NCI-H2029 treated with DMSO at 0.1 percent for 48 hours (cell line): ENCODE data around the gene NTN4.
"Not testable (repeated sequence)": the region's sequence is repeated elsewhere in the genome, so short reads cannot be mapped to it uniquely, and the experiment has no call there.

ENCODE experiments used
- DNase-seq: peaks from one replicate; lab custom pipeline; 2025; lab: John Stamatoyannopoulos, UW

Gene NTN4

DNA sequence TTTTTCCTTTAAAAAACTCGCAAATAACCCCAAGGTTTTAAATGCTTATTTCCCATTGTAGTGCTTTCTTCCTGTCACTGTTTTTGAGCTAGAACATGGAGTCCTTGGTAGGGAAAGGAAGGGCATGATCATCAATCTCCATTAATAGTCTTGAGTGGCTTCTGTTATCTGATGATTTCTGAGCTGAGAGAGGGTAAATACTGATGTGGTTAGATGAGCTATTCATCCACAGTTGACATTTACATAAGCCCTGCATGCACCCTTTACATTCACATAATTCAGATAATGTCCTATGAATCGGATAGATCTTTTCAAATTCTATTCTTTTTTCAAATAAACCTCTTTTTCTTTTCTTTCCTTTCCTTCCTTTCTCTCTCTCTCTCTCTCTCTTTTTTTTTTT is 81.4 kb downstream of the NTN4 start:
- DNase-seq: no peak

DNA sequence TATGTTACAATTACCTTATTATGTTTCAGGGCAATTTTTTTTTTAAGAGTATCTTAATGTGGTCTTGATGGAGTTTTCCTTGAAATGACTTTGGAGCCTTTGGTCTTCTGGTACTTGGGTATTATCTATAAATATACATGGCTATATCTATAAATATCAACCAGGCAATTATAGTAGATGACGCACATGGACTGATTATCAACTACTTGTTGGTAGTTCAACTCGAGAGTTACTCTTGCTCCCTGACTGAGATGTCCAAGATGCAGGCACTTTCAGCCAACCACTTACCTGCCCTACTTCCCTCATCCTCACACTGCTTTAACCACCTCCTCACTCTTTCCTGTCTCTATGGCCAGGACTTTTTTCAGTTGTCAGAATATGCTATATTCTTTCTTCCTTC is 85.4 kb downstream of the NTN4 start:
- DNase-seq: no peak

DNA sequence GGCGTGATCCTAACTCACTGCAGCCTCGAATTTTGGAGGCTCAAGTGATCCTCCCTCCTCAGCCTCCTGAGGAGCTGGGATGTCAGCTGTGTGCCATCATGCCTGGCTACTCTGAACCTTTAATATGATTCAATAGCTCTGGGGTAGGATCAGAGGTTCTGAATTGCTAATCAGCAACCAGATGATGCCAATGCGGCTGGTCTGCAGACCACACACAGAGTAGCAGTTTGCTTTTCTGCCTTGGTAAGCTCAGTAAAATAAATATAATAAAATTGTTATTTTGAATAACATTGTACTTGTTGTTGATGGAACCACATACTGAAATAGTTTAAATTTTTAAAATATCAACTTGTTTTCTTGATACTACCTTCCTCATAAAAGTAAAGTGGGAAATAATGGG is 86.6 kb downstream of the NTN4 start:
- no peak for DNase-seq

DNA sequence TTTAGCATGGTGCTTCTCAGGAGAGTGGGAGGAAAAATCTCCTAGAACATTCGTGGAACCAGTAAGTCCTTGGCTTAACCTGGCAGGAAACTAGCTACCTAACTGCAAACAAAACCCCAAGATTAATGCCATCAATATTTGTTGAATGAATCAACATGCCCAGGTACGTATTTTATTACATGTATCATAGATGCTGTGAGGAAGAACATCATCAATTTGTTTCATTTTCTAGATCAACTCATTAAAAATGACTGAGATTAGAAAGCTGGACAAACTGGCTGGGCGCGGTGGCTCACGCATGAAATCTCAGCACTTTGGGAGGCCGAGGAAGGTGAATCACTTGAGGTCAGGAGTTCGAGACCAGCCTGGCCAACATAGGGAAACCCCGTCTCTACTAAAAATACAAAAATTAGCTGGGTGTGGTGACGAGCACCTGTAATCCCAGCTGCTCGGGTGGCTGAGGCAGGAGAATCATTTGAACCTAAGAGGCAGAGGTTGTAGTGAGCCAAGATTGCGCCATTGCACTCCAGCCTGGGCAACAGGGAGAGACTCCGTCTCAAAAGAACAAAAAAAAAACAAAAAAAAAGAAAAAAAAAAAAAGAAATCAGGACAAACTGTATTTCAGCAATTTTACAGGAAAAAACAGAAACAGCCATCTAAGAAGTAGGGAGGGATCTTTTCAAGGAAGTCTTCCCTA is 88.7 kb downstream of the NTN4 start:
- DNase-seq: no peak

DNA sequence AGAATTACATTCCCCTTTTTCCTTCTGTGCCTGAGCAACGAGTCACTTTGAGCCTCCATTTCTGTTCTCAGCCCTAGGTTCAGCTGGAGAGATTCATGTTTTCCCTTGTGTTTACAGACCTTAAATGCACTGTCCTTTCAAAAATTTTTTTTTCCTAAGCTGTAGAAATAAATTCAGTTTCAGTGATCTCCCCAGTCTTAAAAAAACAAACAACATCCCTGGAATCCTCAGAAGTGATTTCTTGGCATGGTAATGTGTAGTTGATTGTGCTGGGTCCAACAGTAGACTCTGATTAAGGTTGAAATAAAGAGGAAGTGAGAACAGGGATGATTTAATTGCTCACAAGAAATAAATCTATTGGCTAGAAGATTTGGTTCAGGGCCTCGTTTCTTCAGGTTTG is 89.3 kb downstream of the NTN4 start:
- no peak for DNase-seq

DNA sequence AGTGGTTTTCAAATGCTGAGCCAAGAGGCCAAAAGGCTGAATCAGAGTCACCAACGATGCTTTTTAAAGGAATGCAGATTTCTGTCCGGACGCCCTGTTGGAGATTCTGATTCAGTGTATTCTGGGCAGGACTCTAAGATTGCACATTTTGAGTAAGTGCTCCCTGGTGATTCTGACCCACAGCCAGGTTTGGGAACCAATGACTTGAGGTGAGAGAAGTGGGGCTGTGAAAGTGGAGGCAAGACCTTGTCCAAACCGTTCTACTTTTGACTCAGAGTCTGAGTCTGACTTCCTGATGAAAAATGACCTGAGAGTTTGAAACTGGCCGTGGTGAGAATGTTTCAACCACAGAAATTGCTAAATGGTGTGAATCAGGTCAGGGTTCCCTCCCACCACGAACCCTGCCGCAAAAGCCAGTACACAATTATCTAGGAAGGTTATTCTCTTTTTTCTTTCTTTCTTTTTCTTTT is 90.2 kb downstream of the NTN4 start:
- no peak for DNase-seq

DNA sequence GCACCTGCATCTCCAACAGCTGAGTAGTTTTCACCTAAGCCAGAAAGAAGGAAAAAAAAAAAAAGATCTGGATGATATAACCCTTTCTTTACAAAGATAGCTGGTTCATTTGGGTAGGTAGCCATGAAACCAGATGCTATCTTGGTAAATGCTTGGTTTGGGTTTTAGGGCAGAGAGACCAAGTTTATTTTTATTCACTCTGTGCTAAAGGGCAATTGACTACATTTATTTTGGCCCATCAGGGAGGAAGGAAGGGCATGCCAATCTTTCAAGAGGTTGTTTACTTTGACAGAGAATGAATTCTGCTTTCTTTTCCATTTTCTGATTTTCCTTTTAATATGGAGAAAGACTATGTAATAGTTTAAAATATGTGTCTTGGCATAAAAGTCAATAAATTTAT is 91.0 kb downstream of the NTN4 start:
- peak; percentile 60 for DNase-seq

DNA sequence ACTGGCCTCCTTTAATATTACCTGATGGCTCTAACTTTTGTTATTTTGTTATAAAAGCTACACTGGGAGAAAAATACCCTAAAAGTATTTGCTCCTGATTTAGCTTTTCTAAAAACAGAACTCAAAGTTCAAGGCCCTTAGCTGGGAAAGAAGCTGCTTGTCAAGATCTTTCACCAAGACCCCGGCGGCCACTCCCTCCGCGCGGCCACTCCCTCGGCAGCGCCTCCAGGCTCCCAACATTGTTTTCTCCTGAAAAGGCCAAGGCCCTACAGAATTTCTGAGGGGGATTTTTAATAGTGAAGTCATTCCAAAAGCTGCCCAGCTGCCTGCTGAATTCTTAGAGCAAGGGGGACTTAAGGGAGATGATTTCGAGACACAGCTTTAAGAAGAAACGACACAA is 96.4 kb downstream of the NTN4 start:
- no peak for DNase-seq

DNA sequence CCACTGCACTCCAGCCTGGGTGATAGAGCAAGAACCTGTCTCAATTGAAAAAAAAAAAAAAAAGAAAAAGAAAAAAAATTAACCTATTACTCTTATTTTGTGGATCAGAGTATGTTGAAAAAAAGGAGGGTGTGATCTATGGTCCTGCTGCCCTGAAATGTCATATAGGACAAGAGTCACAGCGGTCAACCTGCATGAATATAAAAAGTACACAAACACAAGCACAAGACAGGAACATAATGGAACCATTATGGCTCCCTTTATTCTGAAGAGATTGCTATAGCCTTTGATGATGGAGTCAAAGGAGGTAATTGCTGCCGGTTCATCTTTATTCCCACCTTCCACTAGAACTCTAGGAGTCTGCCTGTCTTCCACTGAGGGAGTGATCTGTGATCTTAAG is 96.9 kb downstream of the NTN4 start:
- no peak for DNase-seq

DNA sequence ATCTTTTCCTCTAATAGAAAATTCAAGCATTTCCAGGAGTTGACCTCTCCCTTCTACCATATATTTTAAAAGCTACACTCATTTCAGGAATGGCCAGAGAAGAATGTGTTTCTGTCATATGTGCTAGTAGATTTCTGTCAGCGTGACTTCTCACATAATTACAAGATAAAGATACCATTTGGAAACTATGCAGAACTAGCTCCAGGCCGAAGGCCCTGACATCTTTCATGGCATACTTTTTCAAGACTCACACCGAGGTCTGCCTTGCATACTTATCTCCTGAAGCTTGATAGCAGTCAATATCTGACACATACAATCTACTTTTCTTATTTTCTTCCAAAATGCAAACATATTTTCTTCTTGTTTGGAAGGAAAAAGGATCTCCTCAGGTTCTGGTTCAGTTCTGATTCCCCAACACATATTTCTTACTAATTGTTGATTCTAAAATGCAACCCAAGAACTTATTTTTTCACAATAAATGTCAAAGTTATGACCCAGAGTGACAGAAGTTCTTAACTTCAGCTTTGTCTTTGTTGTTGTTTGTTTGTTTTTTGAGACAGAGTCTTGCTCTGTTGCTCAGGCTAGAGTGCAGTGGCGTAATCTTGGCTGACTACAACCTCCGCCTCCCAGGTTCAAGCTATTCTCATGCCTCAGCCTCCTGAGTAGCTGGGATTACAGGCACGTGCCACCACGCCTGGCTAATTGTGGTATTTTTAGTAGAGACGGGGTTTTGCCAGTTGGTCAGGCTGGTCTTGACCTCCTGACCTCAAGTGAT is 99.5 kb downstream of the NTN4 start:
- no peak for DNase-seq

DNA sequence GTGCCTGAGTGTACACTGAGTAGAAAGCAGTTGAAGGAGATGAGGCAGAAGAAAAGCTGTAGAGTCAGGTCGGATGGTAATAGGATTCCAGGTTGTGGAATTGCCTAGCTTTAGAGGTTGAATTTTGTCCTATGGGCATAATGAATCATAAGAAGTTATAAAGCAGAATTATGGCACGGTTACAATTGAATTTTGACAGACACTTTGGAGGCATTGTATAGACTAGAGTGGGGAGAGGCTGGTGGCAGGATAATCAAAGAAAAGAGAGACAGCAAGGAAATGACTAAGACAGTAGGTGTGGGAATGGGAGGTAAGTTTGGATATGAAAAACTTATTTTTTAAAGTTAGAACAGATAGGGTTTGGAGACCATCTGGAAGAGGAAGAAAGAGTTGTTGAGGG is 102.6 kb downstream of the NTN4 start:
- DNase-seq: no peak

DNA sequence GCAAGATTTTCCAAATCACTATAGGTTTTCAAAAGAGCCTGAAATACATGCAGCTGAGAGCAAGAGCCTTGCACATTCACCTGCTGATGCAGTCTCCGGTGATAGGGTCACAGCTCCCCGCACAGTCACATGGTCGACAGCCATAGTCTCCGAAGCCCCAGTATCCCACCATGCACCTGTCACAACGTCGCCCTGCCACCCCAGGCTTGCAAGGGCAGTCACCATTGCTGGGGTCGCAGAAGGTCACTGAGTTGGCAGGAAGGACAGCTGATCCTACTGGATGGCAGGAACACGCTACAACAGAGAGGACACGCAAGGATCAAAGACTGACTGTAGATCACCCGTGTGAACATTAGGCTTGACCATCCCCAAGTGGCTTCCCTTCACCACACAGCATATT is 107.1 kb downstream of the NTN4 start:
- DNase-seq: no peak

DNA sequence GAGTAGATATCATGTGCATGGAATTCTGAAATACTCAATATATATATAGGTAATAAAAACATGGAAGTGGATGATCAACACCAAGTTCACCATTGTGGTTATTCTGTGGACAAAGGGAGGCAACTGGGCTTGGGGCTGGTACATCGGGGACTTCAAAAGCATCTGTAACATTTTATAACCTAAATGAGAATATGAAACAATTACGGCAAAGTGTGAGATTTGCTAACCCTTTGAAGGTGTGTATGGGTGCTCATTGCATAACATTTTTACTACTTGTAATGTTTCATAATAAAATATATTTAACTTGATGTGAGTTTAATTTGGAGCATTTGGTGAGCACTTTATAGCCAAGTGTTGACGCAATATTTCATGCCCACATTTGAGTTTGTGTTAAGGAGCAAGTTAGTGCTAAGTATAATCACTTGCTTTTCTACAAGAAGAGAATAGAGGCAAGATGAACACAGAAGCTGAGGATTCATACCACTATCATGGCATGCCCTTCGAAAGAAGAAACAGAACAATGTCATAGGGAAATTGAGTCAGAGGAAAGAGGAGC is 109.3 kb downstream of the NTN4 start:
- no peak for DNase-seq

DNA sequence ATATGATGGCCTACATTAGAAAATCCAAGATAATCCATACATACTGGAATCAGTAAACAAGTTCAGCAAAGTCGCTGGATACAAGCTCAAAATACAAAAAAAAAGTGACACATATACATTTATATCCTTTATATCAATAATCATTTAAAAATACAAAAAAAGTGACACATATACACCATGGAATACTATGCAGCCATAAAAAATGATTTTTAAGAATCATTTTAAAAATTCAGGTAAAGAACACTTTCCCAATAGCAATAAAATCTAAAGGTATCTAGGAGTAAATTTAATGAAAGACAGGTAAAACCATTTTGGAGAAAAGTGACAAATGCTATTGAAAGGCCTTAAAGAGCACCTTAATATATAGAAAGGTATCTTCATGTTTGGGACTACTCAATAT is 111.9 kb downstream of the NTN4 start:
- DNase-seq: no peak

DNA sequence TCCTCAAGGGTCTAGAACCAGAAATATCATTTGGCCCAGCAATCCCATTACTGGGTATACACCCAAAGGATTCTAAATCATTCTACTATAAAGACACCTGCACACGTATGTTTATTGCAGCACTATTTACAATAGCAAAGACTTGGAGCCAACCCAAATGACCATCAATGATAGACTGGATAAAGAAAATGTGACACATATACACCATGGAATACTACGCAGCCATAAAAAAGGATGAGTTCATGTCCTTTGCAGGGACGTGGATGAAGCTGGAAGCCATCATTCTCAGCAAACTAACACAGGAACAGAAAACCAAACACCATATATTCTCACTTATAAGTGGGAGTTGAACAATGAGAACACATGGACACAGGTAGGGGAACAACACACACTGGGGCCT is 112.8 kb downstream of the NTN4 start:
- DNase-seq: not testable (repeated sequence)

DNA sequence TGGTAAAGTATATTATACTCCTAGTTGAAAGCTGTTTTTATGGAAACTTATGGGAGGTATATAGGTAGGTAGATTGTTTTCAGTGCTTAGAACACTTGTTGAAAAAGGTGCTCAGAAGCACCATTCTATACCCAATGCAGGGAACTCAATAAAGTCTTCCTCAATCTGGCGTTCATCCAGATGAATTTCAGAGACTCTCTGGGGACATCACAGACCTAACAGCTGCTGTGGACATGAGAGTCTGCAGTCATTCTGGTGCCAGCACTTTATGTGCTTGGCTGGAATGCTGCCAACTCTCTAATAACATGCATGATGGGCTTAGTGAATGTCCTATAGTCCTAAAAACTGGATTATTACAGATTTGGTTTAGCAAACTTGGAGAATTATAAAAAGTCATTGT is 115.9 kb downstream of the NTN4 start:
- DNase-seq: peak; percentile 95

DNA sequence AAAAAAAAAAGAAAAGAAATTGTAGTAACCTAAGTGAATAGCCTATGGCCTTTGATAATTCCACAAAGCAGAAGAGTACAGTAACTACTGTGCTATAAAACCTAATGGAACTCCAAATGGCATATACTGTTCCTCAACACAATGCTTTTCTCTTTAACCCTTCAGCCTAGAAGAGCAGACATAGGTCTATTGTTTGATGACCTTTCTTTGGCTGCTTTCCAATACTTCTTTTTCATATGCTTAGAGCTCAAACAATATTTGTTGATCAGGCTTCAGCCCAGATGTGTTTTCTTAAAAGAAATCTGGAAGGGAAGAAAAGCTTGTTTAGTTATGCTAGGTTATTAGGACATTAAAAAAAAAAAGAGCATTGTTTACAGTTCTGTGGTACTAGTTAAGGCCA is 116.4 kb downstream of the NTN4 start:
- DNase-seq: peak; percentile 94

DNA sequence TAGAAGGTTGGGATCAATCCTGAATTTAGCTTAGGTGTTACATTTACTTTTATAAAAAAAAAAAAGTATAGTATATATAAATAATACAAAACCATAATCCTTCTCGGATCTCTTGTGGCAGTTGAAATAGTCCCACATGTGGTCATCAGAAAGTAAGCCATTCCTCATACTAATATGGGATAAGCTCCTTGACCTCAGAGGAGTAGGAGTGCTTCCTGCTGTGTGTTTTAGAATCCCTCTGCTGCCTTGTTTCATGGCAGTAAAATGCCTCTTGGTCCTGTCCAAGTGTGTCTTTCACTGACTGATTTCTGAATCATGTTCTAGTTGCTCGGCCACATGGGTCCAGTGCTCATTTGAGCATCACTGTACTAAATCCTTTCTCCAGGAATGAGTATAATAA is 117.0 kb downstream of the NTN4 start:
- DNase-seq: no peak

DNA sequence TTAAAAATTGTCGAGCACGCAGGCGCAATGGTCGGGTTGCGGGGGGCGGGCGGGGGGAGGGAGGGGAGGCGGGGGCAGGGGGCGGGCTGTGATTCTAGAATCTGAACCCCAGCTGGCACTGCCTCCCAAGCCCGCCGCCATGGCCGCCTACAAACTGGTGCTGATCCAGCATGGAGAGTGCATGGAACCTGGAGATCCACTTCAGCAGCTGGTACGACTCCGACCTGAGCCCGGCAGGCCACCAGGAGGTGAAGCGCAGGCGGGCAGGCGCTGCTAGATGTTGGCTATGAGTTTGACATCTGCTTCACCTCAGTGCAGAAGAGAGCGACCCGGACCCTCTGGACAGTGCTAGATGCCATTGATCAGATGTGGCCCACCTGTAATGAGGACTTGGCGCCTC is 118.4 kb downstream of the NTN4 start:
- DNase-seq: no peak

DNA sequence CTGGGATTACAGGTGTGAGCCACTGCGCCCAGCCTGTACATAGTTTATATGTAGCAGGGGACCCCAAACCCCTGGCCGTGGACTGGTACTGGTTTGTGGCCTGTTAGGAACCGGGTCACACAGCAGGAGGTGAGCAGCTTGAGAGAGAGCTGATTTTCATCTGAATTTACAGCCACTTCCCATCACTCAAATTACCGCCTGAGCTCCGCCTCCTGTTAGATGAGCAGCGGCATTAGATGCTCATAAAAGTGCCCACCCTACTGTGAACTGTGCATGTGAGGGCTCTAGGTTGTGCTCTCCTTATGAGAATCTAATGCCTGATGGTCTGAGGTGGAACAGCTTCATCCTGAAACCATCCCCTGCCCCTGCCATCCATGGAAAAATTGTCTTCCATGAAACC is 119.3 kb downstream of the NTN4 start:
- no peak for DNase-seq

DNA sequence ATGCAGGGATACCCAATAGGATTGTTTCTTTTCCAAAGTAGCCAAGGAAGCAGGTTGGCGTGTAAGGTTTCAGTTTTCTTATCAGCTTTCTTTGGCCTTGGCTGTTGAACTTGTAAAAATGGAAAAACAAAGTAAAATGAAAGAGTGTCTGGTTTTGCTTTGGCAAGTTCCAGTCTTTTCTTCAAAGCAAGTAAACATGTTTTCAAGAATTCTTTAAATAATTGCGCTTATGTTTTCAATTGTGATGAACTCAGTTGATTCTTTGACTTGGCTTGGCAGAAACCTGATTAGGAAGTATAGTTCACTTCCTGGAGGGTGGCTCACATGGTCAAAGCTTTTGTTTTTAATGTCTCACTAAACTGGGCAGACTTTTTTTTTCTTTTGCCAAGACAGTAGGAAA is 127.0 kb downstream of the NTN4 start:
- no peak for DNase-seq

DNA sequence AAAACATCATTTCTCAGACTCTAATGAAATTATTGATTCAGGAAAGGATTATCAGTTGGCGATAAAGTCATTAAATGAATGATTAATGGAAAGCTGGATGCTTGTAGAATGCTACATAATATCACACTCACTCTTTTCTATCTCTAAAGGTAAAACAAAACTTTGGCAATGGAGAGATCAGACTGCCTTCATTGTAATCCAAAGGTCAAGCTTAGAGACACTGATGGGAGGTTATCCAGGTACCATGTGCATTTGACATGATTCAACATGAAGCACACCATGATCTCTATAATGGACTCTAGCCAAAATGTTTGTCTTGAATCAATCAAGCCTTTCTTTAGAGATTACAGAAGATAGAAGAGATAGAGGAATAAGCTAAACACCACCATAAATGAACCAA is 129.2 kb downstream of the NTN4 start:
- DNase-seq: no peak

DNA sequence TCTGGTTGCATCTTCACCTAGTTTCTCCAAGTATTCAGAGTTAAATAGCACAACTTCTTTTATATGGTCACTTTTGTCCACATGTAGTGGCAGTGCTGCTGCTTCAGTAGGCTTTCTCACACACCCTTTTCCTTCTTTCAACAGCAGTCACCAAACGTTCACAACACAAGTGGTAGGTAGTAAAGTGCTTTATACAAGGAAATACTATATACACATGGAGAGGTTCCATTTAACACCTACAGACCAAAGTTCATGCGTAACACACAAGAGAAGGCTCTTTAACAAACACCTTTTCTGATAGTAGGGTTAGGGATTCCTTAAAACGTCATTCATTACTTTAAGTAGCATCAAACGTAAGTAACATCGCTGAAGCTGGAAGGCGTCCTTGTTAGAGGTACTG is 132.2 kb downstream of the NTN4 start:
- no peak for DNase-seq
